ENCODE results near the gene MKI67.

The MKI67 gene

DNA sequence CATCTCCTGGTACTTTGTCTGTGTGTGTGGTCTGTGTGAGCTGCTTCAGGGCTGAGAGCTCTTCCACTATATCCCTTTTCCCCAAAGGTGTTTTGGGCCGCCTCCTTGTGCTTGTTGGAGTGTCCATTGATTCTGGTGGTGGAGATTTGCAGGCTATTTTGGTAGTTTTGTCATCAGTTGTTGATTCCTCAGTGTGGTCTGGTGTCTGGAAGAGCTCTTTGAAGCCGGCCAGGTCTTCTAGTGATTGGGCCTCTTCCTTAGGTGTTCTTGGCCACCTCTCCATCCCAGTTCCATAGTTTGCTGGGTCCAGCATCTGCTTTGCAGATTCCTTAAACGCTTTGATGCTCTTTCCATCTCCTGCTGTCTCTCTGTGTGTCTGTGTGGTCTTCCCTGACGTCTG lies 20.8 kb downstream of the MKI67 start:
- Histone ChIP-seq H3K9me3 (ENCODE audit: control insufficient read depth, insufficient read depth, low read length) (no peaks in the 10 kb centered on the region), H3K4me1 (ENCODE audit: control insufficient read depth, low read length) (no peaks in the 10 kb centered on the region), H3K9me2 (replicated peaks; ENCODE audit: control insufficient read depth, low read length) (no peaks in the 10 kb centered on the region), H3K27ac (ENCODE audit: low read depth, low read length) (no peak overlapping the region), H3F3A (ENCODE audit: control insufficient read depth, insufficient read depth) (no peaks in the 10 kb centered on the region; the same call in 1 of the 2 replicates), H3K4me2 (ENCODE audit: low read length) (no peak overlapping the region), H4K20me1 (ENCODE audit: control insufficient read depth, insufficient read depth, low read depth, low read length) (0 out of 2 replicates have a peak, but pooled peaks cover 4% of the 10 kb centered on the region), H3K79me2 (ENCODE audit: control insufficient read depth, low read length) (peaks cover 21% of the 10 kb centered on the region), H3K4me3 (ENCODE audit: low read length) (no peak overlapping the region), H3K27me3 (ENCODE audit: control insufficient read depth, low read length) (no peaks in the 10 kb centered on the region), H3K36me3 (ENCODE audit: control insufficient read depth, low read length) (peaks cover 100% of the 10 kb centered on the region)
- TF ChIP-seq, protein P1, sequence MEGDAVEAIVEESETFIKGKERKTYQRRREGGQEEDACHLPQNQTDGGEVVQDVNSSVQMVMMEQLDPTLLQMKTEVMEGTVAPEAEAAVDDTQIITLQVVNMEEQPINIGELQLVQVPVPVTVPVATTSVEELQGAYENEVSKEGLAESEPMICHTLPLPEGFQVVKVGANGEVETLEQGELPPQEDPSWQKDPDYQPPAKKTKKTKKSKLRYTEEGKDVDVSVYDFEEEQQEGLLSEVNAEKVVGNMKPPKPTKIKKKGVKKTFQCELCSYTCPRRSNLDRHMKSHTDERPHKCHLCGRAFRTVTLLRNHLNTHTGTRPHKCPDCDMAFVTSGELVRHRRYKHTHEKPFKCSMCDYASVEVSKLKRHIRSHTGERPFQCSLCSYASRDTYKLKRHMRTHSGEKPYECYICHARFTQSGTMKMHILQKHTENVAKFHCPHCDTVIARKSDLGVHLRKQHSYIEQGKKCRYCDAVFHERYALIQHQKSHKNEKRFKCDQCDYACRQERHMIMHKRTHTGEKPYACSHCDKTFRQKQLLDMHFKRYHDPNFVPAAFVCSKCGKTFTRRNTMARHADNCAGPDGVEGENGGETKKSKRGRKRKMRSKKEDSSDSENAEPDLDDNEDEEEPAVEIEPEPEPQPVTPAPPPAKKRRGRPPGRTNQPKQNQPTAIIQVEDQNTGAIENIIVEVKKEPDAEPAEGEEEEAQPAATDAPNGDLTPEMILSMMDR (IDR thresholded peaks at IDR 0.05; ENCODE audit: low read depth, low read length, poor library complexity, severe bottlenecking) = no peak
- TF ChIP-seq EZH2phosphoT487 (IDR thresholded peaks at IDR 0.05; ENCODE audit: borderline replicate concordance, low read length) = no peak

DNA sequence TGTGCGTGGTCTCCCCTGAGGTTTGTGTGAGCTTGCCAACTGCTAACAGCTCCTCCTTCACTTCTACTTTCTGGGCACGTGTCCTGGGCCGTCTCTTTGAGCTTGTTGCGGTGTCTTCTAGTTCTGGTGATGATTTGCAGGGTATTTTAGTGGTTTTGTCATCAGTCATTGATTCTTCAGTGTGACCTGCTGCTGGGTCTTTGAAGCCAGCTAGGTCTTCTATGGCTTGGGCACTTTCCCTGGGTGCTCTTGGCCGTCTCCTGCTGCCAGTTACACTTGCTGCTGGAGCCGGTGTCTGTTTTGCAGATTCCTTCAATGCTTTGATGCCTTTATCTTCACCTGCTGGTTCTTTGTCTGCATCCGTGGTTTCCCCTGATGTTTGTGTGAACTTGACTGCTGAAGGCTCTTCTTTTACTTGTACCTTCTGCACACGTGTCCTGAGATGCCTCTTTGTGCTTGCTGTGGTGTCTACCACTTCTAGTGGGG lies 23.0 kb downstream of the MKI67 start:
- H3K36me3 ChIP-seq (ENCODE audit: control insufficient read depth, low read length) = peaks cover 100% of the 10 kb centered on the region
- no peak overlapping the region for H3K4me2 ChIP-seq (ENCODE audit: low read length)
- 0 out of 2 replicates have a peak, but pooled peaks cover 6% of the 10 kb centered on the region for H4K20me1 ChIP-seq (ENCODE audit: control insufficient read depth, insufficient read depth, low read depth, low read length)
- H3K79me2 ChIP-seq (ENCODE audit: control insufficient read depth, low read length) = peaks cover 9% of the 10 kb centered on the region
- TF ChIP-seq, protein P1 (IDR thresholded peaks at IDR 0.05; ENCODE audit: low read depth, low read length, poor library complexity, severe bottlenecking) = no peak
- no peak for TF ChIP-seq EZH2phosphoT487 (IDR thresholded peaks at IDR 0.05; ENCODE audit: borderline replicate concordance, low read length)
- no peaks in the 10 kb centered on the region for H3K9me3 ChIP-seq (ENCODE audit: control insufficient read depth, insufficient read depth, low read length)
- peaks cover 4% of the 10 kb centered on the region; the same call in 1 of the 2 replicates for H3F3A ChIP-seq (ENCODE audit: control insufficient read depth, insufficient read depth)
- no peaks in the 10 kb centered on the region for H3K9me2 ChIP-seq (replicated peaks; ENCODE audit: control insufficient read depth, low read length)
- no peak overlapping the region for H3K27ac ChIP-seq (ENCODE audit: low read depth, low read length)
- H3K4me3 ChIP-seq (ENCODE audit: low read length) = no peak overlapping the region
- H3K4me1 ChIP-seq (ENCODE audit: control insufficient read depth, low read length) = no peaks in the 10 kb centered on the region
- no peaks in the 10 kb centered on the region for H3K27me3 ChIP-seq (ENCODE audit: control insufficient read depth, low read length)

DNA sequence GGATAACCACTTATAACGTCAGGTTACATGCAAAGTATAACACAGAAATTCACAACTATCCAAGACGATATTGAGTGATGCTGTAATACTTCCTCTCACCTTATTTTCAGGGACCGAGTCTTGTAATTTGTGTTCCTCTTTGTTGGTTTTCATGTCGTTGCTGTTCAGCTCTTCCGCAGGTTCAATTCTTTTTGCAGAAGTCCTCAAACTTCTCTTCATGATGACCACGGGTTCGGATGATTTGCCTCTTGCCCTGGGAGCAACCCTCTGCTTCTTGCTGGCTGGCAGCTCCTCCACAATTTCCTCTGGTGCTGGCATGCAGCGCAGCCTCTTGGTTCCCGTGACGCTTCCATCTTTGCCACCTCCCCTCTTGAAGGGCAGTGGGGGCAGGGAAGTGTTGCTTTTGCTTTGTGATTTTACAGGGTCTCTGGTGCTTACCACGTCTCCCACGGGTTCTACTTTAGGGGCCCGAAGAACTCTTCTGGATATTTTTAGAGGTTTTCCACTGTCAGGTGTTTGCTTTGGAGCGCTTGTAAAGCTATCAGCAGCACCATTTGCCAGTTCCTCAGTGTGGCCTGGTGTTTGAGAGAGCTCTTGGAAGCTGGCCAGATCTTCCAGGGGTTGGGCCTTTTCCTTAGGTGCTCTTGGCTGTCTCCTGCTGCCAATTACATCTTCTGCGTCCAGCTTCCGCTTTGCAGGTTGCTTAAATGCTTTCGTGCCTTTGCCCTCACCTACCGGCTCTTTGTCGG lies 23.6 kb downstream of the MKI67 start:
- no peak overlapping the region for H3K4me3 ChIP-seq (ENCODE audit: low read length)
- H3K27me3 ChIP-seq (ENCODE audit: control insufficient read depth, low read length) = no peaks in the 10 kb centered on the region
- H3F3A ChIP-seq (ENCODE audit: control insufficient read depth, insufficient read depth) = peaks cover 4% of the 10 kb centered on the region; the same call in 1 of the 2 replicates
- no peaks in the 10 kb centered on the region for H3K9me2 ChIP-seq (replicated peaks; ENCODE audit: control insufficient read depth, low read length)
- no peak for TF ChIP-seq EZH2phosphoT487 (IDR thresholded peaks at IDR 0.05; ENCODE audit: borderline replicate concordance, low read length)
- TF ChIP-seq, protein P1 (IDR thresholded peaks at IDR 0.05; ENCODE audit: low read depth, low read length, poor library complexity, severe bottlenecking) = no peak
- no peaks in the 10 kb centered on the region for H3K9me3 ChIP-seq (ENCODE audit: control insufficient read depth, insufficient read depth, low read length)
- H4K20me1 ChIP-seq (ENCODE audit: control insufficient read depth, insufficient read depth, low read depth, low read length) = 0 out of 2 replicates have a peak, but pooled peaks cover 6% of the 10 kb centered on the region
- H3K27ac ChIP-seq (ENCODE audit: low read depth, low read length) = no peak overlapping the region
- no peak overlapping the region for H3K4me2 ChIP-seq (ENCODE audit: low read length)
- no peaks in the 10 kb centered on the region for H3K4me1 ChIP-seq (ENCODE audit: control insufficient read depth, low read length)
- peaks cover 3% of the 10 kb centered on the region; the same call in 1 of the 2 replicates for H3K79me2 ChIP-seq (ENCODE audit: control insufficient read depth, low read length)
- H3K36me3 ChIP-seq (ENCODE audit: control insufficient read depth, low read length) = peaks cover 100% of the 10 kb centered on the region

Data from DOHH2 (cell line).